Daoy (cell line): Measurements from ENCODE around the gene SIRT7. TPM values are rescaled to one million over a fixed set of nuclear protein-coding genes. Genes with fewer than 3 reads are reported as not detected.
"Not testable (repeated sequence)": the region's sequence is repeated elsewhere in the genome, so short reads cannot be mapped to it uniquely, and the experiment has no call there.

Source experiments
- DNase-seq: peaks from one replicate; pipeline ENCODE4 v3.0.0-alpha.2; 2015; ENCODE audit warnings: low read depth
- total RNA-seq: library from RNA; depleted of rRNA; stranded (reverse); fragments of >200 nt; shearing (Covaris generic); gene quantifications from 2 replicates; pipeline ENCODE4 v1.2.3, GENCODE V29; 2014

Gene SIRT7
- total RNA-seq, 1 experiment from 2014 or later = 30.5 TPM

DNA sequence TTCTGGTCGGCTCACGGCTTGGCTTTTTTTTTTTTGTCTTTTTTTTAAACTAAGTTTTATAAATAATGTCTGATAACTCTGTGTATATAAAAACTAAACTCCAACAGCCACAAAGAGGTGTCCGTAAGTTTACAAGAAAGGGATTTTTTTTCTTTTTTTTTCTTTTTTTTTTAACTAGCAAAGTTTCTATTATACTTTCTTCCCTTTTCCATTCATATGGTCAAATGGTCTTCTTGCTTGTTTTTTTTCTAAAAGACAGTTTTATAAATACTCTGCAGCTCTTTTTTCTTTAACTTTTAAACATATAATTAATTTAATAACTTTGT is 3.5 kb upstream of the SIRT7 start:
- DNase-seq = no peak

DNA sequence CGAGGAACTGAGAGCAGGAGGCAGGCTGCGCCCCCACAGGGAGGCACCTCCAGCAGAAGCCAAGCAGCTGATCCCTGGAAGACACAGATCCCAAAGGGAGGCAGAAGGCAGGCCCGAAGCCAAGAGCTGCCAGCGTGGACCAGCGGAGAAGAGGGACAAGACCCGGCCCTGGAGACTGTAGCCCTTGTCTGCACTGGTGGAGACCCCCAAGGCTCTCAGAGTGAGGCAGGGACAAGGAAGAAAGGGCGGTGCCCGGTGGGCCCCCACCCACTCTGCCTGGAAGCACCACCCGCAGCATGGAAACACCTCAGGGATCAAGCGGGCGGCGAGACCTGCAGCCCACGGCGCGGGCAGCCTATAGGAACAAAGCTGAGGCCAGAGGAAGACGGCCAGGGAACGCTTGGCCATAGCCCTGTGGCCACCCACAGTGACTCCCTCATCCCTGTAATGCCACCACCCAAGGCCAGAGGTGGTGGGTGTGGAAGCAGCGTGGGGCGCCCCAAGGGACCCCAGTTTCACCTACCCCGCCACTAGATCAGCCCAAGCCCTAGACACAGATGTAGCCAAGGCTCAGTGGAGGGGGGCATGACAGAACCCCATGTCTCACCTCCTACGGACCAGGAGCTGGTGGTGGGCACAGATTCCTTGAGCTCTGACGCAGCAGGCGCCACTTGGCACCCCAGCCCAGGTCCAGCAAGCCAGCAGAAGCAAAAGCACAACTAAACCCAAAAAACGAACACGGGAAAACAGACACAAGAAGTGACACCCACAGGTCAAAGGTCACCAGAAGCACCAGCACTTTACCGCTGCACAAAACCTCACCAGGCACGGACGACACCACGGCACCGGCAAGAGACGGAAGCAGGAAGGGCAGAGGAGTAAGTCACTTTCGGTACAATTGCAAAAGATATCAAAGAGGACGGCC is 2.9 kb upstream of the SIRT7 start:
- DNase-seq = no peak

DNA sequence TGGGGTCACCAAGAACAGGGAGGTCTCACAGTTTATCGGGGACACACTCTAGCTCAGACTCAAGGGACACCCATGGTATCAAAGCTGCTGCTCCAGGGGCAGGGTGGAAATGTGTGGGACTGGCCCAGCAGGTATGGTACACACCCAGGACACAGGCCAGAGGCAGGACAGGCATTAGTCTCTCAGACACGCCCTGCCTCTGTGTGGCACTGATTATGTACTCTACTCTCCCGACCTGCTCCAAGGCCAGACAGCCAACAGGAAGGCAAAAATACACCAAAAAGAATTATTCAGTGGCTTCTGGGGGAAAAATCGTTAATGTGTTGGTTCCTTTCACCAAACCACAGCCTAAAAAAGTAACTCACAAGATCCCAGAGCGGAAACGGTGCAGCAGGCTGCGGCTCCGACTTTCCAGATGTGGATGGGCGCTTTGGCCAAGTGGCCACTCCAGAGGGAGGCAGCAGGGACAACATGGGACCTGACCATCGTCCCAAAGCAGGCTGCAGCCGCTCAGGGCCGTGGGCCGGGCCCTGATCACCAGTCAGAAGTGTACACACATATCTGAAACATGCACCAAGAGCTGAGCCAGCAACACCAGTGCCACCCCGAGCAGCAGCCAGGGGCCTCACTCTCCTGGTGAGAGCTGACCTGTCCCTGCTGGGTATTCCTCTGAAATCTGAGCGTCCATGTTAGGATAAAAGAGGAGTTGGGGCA is 1.0 kb upstream of the SIRT7 start:
- DNase-seq = no peak

DNA sequence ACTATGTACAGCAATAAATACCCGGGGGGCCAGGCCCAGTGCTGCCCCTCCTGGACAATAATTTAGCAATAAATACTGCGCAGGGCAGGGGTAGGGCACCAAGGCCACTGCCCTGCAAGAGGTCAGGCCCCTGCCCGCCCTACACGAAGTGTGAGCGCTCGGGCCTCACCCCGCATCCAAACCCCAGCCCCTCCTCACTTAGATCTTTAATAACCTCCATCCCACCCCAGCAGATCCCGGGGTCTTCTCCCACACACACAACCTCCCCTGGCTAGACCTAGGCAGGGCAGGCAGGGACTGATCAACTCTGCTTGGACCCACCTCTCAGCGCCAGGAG is 325 bp upstream of the SIRT7 start:
- not testable (repeated sequence) for DNase-seq

DNA sequence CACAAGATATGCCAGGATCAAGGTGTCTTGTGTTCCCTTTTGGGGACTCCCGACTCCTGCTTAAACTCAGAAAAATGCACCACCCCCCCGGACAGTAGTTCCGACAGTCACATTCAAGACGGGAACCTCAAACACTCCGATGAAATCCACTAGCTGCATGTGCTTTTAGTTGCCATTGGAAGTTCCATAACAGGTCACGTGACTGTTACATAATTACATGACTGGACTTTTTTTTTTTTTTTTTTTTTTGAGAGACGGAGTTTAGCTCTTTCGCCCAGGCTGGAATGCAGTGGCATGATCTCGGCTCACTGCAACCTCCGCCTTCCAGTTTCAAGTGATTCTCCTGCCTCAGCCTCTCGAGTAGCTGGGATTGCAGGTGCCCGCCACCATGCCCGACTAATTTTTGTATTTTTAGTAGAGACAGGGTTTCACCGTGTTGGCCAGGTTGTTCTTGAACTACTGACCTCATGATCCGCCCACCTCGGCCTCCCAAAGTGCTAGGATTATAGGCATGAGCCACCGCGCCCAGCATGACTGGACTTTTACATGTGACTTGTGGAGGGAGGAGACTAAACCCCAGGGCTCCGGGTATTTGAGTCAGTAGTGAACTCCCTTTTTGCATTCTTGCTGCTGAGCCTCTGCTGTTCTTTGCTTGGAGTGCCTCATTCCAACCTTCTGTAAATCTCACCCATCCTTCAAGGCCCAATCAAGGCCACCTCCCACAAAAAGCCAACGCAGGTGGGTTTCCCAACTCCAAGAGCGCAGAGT is 1.6 kb downstream of the SIRT7 start:
- peak; percentile 86 for DNase-seq

DNA sequence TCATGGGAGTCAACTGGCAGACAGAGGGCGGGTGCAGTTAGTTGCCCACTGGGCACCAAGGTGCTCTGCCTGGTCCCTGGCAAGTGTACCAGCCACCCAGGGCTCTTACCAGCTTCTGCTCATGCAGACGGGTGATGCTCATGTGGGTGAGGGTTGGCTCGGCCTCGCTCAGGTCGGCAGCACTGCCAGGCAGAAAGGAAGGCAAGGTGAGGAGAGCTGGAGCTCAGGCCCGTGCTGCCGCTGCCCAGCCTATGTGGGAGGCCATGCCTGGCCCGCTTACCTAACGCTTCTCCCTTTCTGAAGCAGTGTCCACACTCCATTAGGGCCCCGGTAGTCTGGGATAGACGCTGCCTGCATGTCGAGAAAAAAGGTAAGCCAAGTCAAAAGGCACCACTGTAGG is 2.6 kb downstream of the SIRT7 start:
- no peak for DNase-seq

DNA sequence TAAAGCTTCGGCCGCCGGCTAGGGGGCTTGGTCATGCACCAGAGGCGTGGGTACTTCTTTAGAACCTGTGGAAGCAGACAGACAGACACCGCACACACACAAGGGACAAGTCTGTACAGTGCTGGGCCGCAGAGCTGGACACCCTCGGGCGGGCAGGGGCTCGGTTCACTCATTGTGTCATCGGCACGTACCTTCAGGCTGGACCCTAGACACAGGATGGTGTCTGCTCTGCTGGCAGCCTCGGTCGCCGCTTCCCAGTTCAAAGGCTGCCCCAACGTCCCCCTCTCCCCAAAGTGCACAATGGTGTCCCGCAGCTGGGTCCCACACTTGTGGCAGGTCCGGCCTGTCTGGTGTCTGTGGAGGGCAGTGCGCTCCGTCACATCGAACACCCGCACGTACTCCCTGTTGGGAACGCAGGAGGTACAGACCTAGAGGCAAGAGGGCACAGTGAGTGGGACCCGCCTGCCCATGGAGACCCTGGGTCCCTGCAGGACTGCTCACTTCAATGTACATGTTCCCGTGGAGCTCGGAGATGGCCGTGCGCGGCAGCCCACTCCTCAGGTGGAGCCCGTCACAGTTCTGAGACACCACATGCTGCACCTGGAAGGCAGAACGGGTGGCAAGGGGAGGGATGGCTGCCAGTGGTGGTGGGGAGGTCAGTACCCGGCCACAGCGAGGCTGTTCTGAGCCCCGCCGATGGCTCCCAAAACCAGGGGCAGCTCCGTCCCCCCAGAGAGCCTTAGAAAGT is 3.7 kb downstream of the SIRT7 start:
- no peak for DNase-seq

DNA sequence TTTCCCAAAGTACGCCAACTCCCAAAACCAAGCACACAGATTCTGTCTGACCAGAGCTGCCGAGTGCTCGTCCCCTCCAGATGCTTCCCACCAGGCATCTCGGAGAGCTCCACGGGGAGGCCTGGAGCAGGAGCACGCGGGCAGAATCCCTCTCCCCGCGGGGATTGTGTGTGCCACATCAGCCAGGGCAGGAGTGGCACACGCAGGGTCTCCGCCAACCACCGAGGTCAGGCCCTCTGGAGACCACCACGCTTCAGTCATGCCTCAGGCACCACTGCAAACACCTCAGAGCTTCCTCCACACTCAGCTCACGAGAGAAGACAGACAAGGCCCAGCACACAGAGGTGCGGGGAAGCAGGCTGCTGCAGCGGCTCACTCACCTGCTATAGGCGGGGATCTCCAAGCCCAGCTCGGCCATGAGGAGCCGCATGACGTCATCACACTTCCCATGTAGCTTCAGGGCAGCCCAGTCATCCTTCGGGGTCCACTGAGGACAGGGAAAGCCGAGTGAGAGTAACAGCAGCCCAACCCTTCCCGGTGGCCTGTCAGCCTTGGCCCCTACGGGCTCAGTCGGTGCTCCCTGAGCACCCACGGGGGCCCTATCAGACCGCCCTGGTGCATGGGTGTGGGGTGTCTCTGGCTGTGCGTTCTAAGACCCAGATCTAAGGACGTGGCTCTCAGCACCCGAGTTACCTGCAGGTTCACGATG is 4.4 kb downstream of the SIRT7 start:
- DNase-seq = no peak

DNA sequence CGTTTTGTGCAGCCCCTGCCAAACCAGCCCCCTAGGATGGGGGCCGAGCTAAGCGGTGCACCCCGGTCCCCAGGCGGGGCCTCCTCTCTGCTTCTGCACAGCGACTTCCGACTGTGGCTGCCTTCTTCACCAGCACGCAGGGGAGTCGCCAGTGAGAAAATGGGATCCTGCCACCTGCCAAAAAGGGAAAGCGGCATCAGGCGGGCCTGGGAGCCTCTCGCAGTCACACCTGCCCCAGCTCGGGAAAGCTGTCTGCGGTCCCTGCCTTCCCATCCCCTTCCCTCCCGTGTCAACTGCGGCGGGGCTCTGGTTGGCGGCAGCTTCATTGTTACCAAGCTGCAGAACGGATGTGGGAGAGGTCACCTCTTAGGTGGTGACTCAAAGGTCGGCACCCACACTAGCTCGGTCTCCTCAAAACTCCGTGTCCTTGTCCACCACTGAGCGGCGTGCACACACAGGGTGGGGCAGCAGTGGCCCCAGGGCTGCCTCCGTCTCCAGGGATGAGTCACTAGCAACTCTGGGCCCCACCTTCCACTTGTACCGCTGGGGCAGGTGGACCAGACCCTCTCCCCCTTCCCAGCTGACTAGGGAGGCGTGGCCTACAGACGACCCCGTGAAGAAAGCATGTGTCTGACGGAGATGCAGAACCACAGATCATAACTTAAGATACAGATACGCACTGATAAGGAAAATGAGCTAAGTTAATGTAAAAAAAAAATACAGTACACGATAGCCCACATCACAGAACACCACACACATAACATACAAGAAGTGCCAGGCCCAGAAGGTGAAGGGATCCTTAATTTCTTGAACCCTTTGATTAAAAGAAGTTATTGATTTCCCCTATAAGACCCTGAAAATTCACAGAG is 5.3 kb downstream of the SIRT7 start:
- peak; percentile 64 for DNase-seq

DNA sequence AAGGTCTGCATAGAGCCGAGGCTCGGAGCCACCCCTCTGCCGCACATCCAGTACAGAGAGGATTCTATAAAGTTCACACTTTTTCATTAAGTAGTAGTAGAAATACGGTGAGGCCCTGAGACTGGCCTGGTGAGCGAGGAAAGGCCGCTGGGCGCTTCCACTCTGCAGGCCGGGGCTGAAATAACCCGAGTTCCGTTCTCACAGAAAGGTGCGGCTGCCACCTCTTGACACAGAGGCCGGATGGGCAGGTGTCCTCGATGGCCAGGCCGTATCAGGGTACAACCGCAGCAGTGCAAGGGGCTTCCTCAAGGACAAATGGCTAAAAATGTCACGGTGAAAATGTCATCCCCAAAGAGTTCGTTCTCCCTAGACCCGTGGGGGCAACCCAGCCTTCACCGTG is 6.0 kb downstream of the SIRT7 start:
- DNase-seq = no peak

DNA sequence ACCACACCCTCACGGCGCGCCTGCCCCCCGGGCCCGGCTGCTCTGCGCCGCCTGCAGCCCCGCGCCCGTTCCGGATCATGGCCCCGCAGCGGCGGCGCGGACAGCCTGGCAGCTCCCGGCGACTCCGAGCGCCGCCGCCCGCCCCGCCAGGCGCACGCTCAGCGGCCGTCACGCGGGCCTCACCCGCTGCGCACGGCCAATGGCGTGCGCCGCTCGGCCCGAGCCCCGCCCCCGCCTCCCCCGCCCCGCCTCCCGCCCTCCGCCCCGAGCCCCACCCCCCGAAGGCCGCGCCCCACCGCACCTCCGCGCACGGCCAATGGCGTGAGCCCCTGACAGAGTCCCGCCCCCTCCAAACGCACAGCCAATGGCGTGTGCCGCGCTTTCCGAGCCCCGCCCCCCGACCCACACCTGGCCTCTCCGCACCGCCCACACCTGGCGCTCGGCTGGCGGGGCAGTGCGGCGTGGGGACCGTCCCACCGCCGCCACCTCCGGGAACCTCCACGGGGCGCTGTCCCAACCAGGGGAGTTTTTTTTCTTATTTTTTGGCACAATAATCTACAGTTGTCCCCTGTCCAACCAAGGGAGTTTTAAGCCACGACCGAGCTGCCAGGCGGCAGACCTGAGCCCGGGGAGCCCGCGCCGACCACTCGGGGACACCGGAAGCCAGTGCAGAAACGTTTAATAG is 6.6 kb downstream of the SIRT7 start, which contains the start of gene PCYT2:
PCYT2 (minus strand) TSS at position 123 of the 685 bp plus-strand sequence; CDS start at position 79, 44 bp downstream.
- DNase-seq = peak; percentile 94

DNA sequence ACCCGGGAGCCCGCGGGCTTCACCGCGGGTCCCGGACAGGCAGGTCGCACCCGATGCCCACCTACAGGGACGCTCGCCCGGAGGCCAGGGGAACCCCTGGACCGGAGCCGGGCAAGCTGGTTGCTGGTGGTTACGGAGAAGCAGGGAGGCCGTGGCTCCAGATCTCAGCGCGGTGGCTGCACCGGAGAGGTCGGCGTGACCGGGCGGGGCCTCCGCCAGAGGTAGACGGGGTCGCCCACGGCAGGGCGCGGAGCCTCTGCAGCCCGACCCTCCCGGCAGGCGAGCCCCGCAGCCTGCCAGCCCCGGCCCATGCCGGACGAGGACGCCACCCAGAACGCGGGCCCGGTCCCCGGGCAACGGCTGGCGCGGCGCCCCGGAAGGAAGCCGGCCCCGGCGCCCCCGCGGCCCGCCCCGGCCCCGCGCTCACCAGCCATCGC is 7.1 kb downstream of the SIRT7 start:
- DNase-seq = peak; percentile 43

DNA sequence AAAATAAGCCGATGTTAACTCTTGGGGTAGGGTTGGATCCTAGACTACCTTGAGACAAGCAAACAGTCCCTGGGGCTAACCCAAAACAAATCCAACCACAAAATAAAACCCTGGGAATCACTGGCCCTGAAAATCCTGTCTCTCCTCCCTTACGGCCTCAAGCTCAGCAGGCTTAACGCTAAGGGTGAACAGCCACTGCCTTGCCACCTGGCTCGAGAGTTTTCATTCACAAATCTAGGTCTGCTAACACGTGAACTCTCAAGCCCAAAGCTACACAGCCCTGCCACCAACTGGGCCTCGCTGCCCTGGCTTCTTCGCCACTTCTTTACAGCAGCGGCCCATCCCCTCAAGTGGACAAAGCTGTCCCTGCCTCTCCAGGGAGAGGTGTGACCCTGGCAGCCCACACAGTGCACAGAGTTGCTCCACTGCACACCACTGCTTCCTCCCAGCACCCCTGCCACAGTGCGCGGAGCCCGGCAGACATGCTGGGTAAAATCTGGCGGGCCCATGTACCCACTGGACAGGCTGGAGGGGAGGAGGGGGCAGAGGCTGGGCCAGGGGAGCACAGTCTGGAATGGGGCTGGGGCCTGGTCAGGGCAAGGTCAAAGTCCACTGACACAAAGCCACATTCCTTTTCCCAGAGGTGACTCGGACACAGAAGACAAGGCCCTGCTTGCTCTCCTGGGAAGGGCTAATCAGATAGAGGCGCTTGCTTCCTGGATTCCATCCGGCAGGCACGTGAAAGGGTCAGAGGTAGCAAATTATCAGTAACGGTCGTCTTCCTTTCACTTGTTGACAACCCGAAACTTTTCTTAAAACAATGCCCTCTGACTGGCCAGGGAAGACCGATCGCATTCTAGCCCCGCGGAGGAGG is 7.8 kb downstream of the SIRT7 start:
- no peak for DNase-seq

DNA sequence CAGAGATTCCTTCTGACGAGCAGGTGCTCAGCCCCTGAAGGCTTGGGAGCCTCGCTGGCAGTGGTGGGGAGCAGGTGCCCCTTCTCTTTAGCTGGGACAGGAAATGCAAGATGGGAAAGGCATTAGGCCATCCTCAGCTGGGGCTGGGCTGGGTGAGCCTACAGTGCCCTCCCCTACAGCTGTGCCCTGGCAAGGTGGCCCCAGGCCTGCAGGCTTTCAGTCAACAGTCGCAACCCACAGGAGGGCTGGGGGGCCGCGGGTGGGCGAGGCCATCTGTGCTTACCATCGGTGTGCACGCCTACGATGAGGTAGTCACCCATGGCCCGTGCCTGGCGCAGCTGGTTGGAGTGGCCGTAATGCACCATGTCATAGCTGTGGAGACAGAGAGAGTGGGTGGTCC is 8.7 kb downstream of the SIRT7 start:
- DNase-seq = no peak

DNA sequence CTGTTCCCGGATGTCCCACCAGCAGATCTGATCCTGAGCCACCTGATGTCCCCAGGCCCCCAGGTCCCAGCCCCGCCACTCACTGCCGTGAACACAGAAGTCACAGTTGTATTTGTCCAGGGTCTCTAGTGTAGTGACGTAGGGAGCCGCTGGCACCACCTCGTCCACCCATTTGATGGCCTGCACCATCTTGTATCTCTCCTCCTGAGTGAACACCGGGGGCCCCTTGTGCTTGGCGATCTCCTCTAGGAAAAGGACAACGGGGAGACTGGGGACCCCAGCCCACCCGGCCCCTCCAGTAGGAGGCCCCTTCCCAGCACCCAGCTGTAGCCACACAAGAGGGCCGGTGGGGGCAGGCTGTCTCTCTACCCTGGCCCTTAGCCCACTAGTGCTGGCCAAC is 9.2 kb downstream of the SIRT7 start:
- DNase-seq = no peak

DNA sequence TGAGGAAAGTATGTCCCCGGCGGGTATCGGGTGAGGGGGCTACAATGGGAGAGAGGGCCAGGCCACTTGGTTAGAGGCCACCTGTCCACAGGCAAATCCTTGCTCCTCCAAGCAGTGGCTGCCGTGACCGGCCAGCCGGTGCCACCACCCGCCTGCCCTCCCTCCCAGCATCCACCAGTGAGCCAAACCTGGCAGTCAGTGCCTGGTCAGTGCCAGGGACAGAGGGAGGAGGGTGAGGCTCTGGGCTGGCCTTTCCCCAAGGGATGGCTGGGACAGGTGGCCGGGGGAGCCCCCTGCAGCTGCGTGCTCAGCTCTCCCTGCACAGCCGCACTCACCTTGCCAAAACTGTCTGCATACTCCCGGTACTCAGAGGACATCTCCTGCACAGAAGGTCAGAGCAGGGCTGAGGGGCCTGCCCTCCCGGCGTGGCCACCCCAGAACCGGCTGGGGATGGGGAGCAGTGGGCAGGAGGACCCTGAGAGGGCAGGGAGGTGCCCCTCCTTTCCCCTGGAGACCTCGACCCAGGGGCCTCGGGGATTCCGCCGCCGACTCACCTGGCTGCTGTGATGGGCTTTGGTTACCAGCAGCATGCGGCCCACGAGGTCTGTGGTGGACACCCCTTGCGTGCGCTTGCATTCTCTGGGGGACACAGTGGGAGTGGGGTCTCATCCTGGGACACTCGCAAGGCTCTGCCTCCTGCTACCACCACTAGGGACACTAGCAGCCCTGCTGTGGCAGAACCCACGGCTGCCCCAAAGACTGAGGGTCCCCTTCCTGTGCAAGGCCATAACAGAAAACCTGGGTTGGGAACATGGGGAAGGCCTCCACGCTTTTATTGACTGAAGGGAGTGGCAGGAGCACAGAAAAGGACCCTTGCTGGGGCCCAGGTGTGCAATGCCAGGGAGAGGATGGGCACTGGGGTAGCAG is 10.5 kb downstream of the SIRT7 start:
- DNase-seq = no peak

DNA sequence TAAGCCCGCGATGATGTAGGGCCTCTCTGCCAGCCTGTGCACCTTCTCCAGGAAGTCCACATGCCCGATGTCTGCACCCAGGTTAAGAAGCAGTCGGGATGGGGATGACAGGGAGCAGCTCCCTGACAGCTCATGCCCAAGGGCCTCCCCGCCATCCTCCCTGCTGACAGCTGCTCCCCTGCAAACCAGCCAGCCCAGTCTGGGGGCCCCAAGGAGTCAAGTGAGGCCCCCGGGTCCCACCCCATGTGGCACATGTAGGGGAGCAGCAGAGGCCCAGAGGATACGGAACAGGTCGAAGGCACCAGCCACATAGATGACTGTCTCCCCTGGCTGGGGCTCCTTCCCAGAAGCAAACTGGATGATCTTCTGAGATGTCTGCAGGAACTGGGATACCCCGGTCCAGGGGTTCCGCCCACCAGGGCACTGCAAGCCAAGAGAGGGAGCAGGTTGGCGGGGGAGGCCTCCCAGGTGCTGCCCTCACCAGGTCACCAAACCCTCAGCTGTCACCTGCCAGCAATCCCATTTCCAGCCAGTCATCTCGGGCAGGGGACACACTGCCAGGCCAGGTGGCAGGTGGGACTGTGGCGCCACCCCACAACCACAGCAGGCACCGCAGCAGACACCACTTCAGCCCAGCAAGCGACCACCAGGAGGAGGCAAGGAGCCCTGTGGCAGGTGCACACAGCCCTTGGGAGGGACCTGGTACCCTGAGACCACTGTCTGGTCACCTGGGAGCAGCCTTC is 11.3 kb downstream of the SIRT7 start:
- no peak for DNase-seq
